Panc1 (cell line): ENCODE measurements around the gene TM4SF4. TPM values are rescaled to one million over a fixed set of nuclear protein-coding genes. Genes with fewer than 3 reads are reported as not detected.
A peak's percentile ranks its signal among the peaks of the same experiment; 100 is the strongest.

Source experiments
- ATAC-seq: fragments of 200-7000 bp; cut with Tn5 transposase; 2 replicates; pipeline ENCODE4 v1.9.1; 2020; ENCODE audit warnings: mild to moderate bottlenecking, moderate library complexity
- BruUV-seq: library from RNA; stranded (reverse); fragments of 400-500 nt; replicated peaks from 2 replicates; lab custom pipeline; 2021; lab: Mats Ljungman, UMichigan
- CTCF ChIA-PET: fragments of 300-600 bp; sonication (Branson Sonifier 250); formaldehyde crosslinking; loops from one replicate; lab custom pipeline; 2022; ENCODE audit warnings: antibody characterized with exemption; lab: Charles Lee
- POLR2A ChIA-PET: fragments of 300-600 bp; sonication (Branson Sonifier 250); formaldehyde crosslinking; loops from one replicate; lab custom pipeline; 2022; ENCODE audit warnings: antibody characterized with exemption; lab: Charles Lee
- DNase-seq: peaks from one replicate; pipeline ENCODE4 v3.0.0-alpha.2; 2010; ENCODE audit warnings: low read depth, low spot score
- H3K27ac ChIP-seq: 2 replicates; pipeline ENCODE4 v1.5.1; 2011; ENCODE audit warnings: mild to moderate bottlenecking, low read length, inconsistent platforms
- H3K27me3 ChIP-seq: fragments of 200-500 bp; sonication (Bioruptor generic); 2 replicates; pipeline ENCODE4 v1.6.0; 2014; ENCODE audit warnings: low read length, inconsistent platforms; ENCODE audit not compliant: control insufficient read depth, insufficient read depth
- H3K36me3 ChIP-seq: fragments of 200-500 bp; sonication (Bioruptor generic); 2 replicates; pipeline ENCODE4 v1.5.1; 2014; ENCODE audit warnings: inconsistent platforms, mild to moderate bottlenecking, low read length, moderate library complexity; ENCODE audit not compliant: control insufficient read depth, insufficient read depth
- H3K4me1 ChIP-seq: 2 replicates; pipeline ENCODE4 v1.5.1; 2011; ENCODE audit warnings: inconsistent platforms, mild to moderate bottlenecking, low read length, moderate library complexity; ENCODE audit not compliant: control insufficient read depth, insufficient read depth
- H3K4me3 ChIP-seq, 2 experiments: 2 replicates each; pipeline ENCODE4 v1.5.1; 2011 to 2012; ENCODE audit warnings: low read depth in 2 of 2, low read length in 2 of 2, mild to moderate bottlenecking in 2 of 2, inconsistent platforms in 1 of 2, moderate library complexity in 1 of 2
- H3K9me3 ChIP-seq: fragments of 200-500 bp; sonication (Bioruptor generic); 2 replicates; pipeline ENCODE4 v1.5.1; 2014; ENCODE audit warnings: low read depth, mild to moderate bottlenecking, inconsistent platforms, low read length, moderate library complexity; ENCODE audit not compliant: control insufficient read depth, insufficient read depth
- POLR2AphosphoS5 ChIP-seq: IDR thresholded peaks from 2 replicates; pipeline ENCODE4 v1.6.1; 2012; ENCODE audit warnings: mild to moderate bottlenecking, low read depth, low read length, moderate library complexity
- SIN3A ChIP-seq: IDR thresholded peaks from 2 replicates; pipeline ENCODE4 v1.6.1; 2012; ENCODE audit warnings: low read depth, mild to moderate bottlenecking, low read length, moderate library complexity, borderline replicate concordance; ENCODE audit not compliant: insufficient read depth
- TCF7L2 ChIP-seq: IDR thresholded peaks from 2 replicates; pipeline ENCODE4 v1.6.1; 2011; ENCODE audit warnings: mild to moderate bottlenecking, low read depth, low read length, inconsistent platforms
- in situ Hi-C: cut with HindIII; loops from 2 replicates; pipeline ENCODE4 v1.10.0; 2016; ENCODE audit warnings: low sequenced_read_pairs, low pct_unique_long_range_greater_than_20kb
- intact Hi-C: fragments of 100-400 bp; cut with micrococcal nuclease; formaldehyde crosslinking; loops from one replicate; pipeline ENCODE4 v1.10.0; 2022; ENCODE audit not compliant: unreplicated experiment
- total RNA-seq: library from RNA; stranded (reverse); gene quantifications from one replicate; pipeline ENCODE4 v1.2.1, GENCODE V29; 2021; ENCODE audit not compliant: unreplicated experiment
- TF ChIP-seq, protein P1 (sequence below): fragments of 450-650 bp; IDR thresholded peaks from 2 replicates; pipeline ENCODE4 v1.5.1; 2017; ENCODE audit warnings: mild to moderate bottlenecking
- TF ChIP-seq, protein P2 (sequence below), 2 experiments: IDR thresholded peaks; 2 replicates each; pipeline ENCODE4 v1.6.1; 2011 to 2012; ENCODE audit warnings: low read depth in 2 of 2, control low read depth in 1 of 2, low read length in 1 of 2, mild to moderate bottlenecking in 1 of 2, moderate library complexity in 1 of 2; ENCODE audit not compliant: insufficient read depth in 1 of 2

The TM4SF4 gene
- total RNA-seq, 1 experiment from 2014 or later, result 0.46 TPM

DNA sequence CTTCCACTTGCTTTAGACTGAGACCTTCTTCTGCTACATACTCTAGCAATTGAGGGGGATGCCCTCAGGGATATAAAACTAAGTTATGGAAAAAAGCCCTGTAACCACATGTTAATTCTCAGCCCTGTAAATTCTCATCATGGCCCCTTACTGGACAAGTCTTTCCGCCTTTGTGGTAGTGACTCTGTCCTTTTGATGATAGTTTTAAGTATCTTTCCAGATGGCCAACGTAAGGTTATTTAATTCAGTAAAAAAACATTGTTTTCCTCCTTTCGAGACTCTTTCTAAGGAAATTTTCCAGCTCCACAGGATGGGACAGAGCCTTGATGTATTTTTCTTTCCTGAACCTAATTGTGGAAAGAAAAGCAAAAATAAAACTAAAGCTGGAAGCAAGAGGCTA lies 25.3 kb upstream of the TM4SF4 start:
- intact Hi-C loops (no loop called here), in situ Hi-C loops (no loop called here)
- peaks cover 8% of the 10 kb centered on the region; the same call in 1 of the 2 replicates for H3K9me3 ChIP-seq
- CTCF ChIA-PET, result no interaction called here
- BruUV-seq, result no TSS peak
- H3K27ac ChIP-seq, result peak overlapping the region; percentile 67
- TF ChIP-seq, protein P1, sequence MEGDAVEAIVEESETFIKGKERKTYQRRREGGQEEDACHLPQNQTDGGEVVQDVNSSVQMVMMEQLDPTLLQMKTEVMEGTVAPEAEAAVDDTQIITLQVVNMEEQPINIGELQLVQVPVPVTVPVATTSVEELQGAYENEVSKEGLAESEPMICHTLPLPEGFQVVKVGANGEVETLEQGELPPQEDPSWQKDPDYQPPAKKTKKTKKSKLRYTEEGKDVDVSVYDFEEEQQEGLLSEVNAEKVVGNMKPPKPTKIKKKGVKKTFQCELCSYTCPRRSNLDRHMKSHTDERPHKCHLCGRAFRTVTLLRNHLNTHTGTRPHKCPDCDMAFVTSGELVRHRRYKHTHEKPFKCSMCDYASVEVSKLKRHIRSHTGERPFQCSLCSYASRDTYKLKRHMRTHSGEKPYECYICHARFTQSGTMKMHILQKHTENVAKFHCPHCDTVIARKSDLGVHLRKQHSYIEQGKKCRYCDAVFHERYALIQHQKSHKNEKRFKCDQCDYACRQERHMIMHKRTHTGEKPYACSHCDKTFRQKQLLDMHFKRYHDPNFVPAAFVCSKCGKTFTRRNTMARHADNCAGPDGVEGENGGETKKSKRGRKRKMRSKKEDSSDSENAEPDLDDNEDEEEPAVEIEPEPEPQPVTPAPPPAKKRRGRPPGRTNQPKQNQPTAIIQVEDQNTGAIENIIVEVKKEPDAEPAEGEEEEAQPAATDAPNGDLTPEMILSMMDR, result no peak
- TF ChIP-seq SIN3A, result no peak
- no peak for TF ChIP-seq TCF7L2
- TF ChIP-seq POLR2AphosphoS5, result no peak
- TF ChIP-seq, protein P2, sequence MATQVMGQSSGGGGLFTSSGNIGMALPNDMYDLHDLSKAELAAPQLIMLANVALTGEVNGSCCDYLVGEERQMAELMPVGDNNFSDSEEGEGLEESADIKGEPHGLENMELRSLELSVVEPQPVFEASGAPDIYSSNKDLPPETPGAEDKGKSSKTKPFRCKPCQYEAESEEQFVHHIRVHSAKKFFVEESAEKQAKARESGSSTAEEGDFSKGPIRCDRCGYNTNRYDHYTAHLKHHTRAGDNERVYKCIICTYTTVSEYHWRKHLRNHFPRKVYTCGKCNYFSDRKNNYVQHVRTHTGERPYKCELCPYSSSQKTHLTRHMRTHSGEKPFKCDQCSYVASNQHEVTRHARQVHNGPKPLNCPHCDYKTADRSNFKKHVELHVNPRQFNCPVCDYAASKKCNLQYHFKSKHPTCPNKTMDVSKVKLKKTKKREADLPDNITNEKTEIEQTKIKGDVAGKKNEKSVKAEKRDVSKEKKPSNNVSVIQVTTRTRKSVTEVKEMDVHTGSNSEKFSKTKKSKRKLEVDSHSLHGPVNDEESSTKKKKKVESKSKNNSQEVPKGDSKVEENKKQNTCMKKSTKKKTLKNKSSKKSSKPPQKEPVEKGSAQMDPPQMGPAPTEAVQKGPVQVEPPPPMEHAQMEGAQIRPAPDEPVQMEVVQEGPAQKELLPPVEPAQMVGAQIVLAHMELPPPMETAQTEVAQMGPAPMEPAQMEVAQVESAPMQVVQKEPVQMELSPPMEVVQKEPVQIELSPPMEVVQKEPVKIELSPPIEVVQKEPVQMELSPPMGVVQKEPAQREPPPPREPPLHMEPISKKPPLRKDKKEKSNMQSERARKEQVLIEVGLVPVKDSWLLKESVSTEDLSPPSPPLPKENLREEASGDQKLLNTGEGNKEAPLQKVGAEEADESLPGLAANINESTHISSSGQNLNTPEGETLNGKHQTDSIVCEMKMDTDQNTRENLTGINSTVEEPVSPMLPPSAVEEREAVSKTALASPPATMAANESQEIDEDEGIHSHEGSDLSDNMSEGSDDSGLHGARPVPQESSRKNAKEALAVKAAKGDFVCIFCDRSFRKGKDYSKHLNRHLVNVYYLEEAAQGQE (IDR thresholded peaks at IDR 0.05; ENCODE audit: insufficient read depth in 1 of 2, low read depth in 2 of 2, low read length in 1 of 2), result no peak
- H3K4me1 ChIP-seq, result peaks cover 11% of the 10 kb centered on the region; the same call in 1 of the 2 replicates
- ATAC-seq (no peak), DNase-seq (no peak)
- H3K27me3 ChIP-seq, result no peaks in the 10 kb centered on the region
- POLR2A ChIA-PET, result no interaction called here
- no peak overlapping the region for H3K4me3 ChIP-seq
- no peaks in the 10 kb centered on the region for H3K36me3 ChIP-seq

DNA sequence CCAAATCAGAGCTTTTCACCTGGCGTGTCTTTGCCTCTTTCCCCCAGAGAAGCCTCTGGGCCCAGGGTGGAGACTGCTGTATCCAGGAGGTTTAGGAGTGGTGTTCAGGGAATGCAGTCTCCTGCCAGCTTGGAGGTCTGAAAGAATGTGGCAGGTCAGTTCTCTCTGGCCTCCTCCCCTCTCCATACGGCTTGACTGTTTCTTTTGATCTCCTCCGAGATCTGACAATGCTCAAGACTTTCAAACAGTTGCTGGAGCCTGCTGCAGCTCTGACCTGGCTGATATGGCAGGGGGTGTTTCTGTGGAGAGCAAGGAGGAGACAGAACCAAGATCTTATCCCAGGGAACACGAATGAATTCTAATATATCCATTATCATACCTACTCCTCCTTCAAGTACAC lies 24.7 kb upstream of the TM4SF4 start:
- intact Hi-C loops, result no loop called here
- CTCF ChIA-PET, result no interaction called here
- peak; percentile 66 for ATAC-seq

More for the DNA sequence above, 24.7 kb upstream of the TM4SF4 start:
- Histone ChIP-seq H3K27me3 (no peaks in the 10 kb centered on the region), H3K4me1 (peaks cover 11% of the 10 kb centered on the region; the same call in 1 of the 2 replicates), H3K4me3 (no peak overlapping the region), H3K27ac (peak overlapping the region; percentile 67; the same call in 1 of the 2 replicates), H3K36me3 (no peaks in the 10 kb centered on the region), H3K9me3 (peaks cover 8% of the 10 kb centered on the region; the same call in 1 of the 2 replicates)
- in situ Hi-C loops, result no loop called here
- BruUV-seq, result no TSS peak
- TF ChIP-seq TCF7L2 (no peak), POLR2AphosphoS5 (no peak), SIN3A (no peak)
- TF ChIP-seq, protein P2 (IDR thresholded peaks at IDR 0.05; ENCODE audit: insufficient read depth in 1 of 2, low read depth in 2 of 2, low read length in 1 of 2), result no peak
- TF ChIP-seq, protein P1, result no peak
- DNase-seq, result no peak
- POLR2A ChIA-PET, result no interaction called here
